Ascending aorta (tissue), 2 donors: Measurements from ENCODE around the gene SLC8A3. TPM values are rescaled to one million over a fixed set of nuclear protein-coding genes. Genes with fewer than 3 reads are reported as not detected.

Experiments used
- DNase-seq, 2 donors: peaks; one replicate each; pipeline ENCODE4 v3.0.0-alpha.2; 2019; ENCODE audit warnings: low spot score in 2 of 2
- H3K27ac ChIP-seq, 2 donors: fragments of 200-600 bp; sonication (generic); one replicate each; pipeline ENCODE4 v1.5.1; 2016 to 2017; ENCODE audit warnings: mild to moderate bottlenecking in 1 of 2
- H3K27me3 ChIP-seq: fragments of 200-600 bp; sonication (generic); one replicate; pipeline ENCODE4 v1.5.1; 2017
- H3K36me3 ChIP-seq, 2 donors: fragments of 200-600 bp; sonication (generic); one replicate each; pipeline ENCODE4 v1.5.1; 2016
- H3K4me1 ChIP-seq, 2 donors: fragments of 200-600 bp; sonication (generic); one replicate each; pipeline ENCODE4 v1.5.1; 2016 to 2017; ENCODE audit warnings: mild to moderate bottlenecking in 1 of 2
- H3K4me3 ChIP-seq, 2 donors: fragments of 200-600 bp; sonication (generic); one replicate each; pipeline ENCODE4 v1.5.1; 2016 to 2017; ENCODE audit warnings: mild to moderate bottlenecking in 1 of 2
- H3K9me3 ChIP-seq, 2 donors: fragments of 200-600 bp; sonication (generic); one replicate each; pipeline ENCODE4 v1.5.1; 2016
- CTCF ChIP-seq, 3 experiments: fragments of 200-600 bp in 2 of 3; fragments of 450-650 bp in 1 of 3; sonication (generic) in 2 of 3; IDR thresholded peaks; one replicate each; pipeline ENCODE4 v1.5.1; 2016 to 2019; ENCODE audit warnings: antibody characterized with exemption in 3 of 3, mild to moderate bottlenecking in 1 of 3, moderate library complexity in 1 of 3
- intact Hi-C: fragments of 100-400 bp; cut with DNase I; formaldehyde crosslinking; loops from one replicate; pipeline ENCODE4 v1.15.1; 2023
- total RNA-seq: library from RNA; depleted of rRNA; stranded (reverse); fragments of >200 nt; gene quantifications from one replicate; pipeline ENCODE4 v1.1.0, GENCODE V29; 2016

SLC8A3 gene
- total RNA-seq, 1 donor from 2014 or later, result not detected

- no peak for TF ChIP-seq CTCF (IDR thresholded peaks at IDR 0.05)
- H3K4me3 ChIP-seq, result no peak overlapping the region
- no peaks in the 10 kb centered on the region for H3K27me3 ChIP-seq
- no peak overlapping the region for H3K27ac ChIP-seq
- H3K9me3 ChIP-seq, result no peaks in the 10 kb centered on the region
- no peaks in the 10 kb centered on the region for H3K36me3 ChIP-seq
- intact Hi-C loops, result no loop called here
- H3K4me1 ChIP-seq, result no peaks in the 10 kb centered on the region
- no peak for DNase-seq
These were observed 159.2 kb downstream of the SLC8A3 start for GRCh38 chr14:70029296-70030132.

GRCh38 chr14:70027785-70028428 lies 160.8 kb downstream of the SLC8A3 start:
- Histone ChIP-seq H3K9me3 (no peaks in the 10 kb centered on the region), H3K4me3 (no peak overlapping the region), H3K27ac (no peak overlapping the region), H3K27me3 (no peaks in the 10 kb centered on the region), H3K36me3 (no peaks in the 10 kb centered on the region), H3K4me1 (no peaks in the 10 kb centered on the region)
- peak in 1 of 2 donors; percentile 74 for DNase-seq
- intact Hi-C loops, result loop anchor here (1.0 kb wide), 1 partner anchor 210 kb away; no protein-coding TSS in a partner anchor
- peak; percentile 63 to 68 (median 68) for TF ChIP-seq CTCF (IDR thresholded peaks at IDR 0.05)

GRCh38 chr14:70023871-70024270 lies 164.9 kb downstream of the SLC8A3 start:
- no peaks in the 10 kb centered on the region for H3K9me3 ChIP-seq
- no peak overlapping the region for H3K27ac ChIP-seq
- TF ChIP-seq CTCF (IDR thresholded peaks at IDR 0.05), result no peak
- no peak for DNase-seq
- peaks cover 0 to 3% of the 10 kb centered on the region in 2 donors for H3K4me1 ChIP-seq
- H3K36me3 ChIP-seq, result no peaks in the 10 kb centered on the region
- intact Hi-C loops, result no loop called here
- H3K27me3 ChIP-seq, result no peaks in the 10 kb centered on the region
- no peak overlapping the region for H3K4me3 ChIP-seq

DNA sequence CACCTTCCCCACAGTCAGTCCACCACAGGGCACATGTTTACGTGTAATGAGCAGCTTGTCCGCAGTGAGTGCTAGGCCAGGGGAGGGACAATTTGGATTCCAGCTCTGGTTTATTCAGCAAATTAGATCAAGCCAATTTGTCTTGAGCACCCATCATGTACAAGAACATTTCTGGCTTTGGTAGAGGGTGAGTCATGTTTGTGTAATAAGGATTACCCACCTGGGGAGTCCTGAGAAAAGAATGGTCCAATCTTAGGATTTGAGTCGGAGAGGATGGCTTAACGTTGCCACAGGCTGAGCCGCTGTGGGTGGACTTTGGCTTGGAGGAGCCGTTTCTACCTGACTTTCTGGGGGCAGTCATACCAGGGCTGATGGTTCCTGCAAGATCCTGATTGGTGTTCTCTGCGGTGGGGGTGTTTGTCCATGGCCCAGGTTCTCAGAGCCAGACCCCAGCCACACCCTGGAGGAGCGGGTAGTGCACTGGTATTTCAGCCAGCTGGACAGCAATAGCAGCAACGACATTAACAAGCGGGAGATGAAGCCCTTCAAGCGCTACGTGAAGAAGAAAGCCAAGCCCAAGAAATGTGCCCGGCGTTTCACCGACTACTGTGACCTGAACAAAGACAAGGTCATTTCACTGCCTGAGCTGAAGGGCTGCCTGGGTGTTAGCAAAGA lies 165.8 kb downstream of the SLC8A3 start:
- Histone ChIP-seq H3K4me1 (peaks cover 3 to 4% of the 10 kb centered on the region in 2 donors), H3K27me3 (no peaks in the 10 kb centered on the region), H3K36me3 (no peaks in the 10 kb centered on the region), H3K4me3 (no peak overlapping the region), H3K9me3 (no peaks in the 10 kb centered on the region), H3K27ac (no peak overlapping the region)
- intact Hi-C loops, result no loop called here
- no peak for DNase-seq
- TF ChIP-seq CTCF (IDR thresholded peaks at IDR 0.05), result no peak

- no peak for TF ChIP-seq CTCF (IDR thresholded peaks at IDR 0.05)
- Histone ChIP-seq H3K36me3 (no peaks in the 10 kb centered on the region), H3K4me1 (peaks cover 3 to 4% of the 10 kb centered on the region in 2 donors), H3K27me3 (no peaks in the 10 kb centered on the region), H3K4me3 (no peak overlapping the region), H3K9me3 (no peaks in the 10 kb centered on the region), H3K27ac (no peak overlapping the region)
- intact Hi-C loops, result no loop called here
- DNase-seq, result no peak
These were observed 167.1 kb downstream of the SLC8A3 start for GRCh38 chr14:70021548-70022220.
